NT2/D1 (cell line): ENCODE measurements around the gene TDRD9.

Experiments used
- SUZ12 ChIP-seq: IDR thresholded peaks from 2 replicates; pipeline ENCODE4 v1.6.1; 2011; ENCODE audit not compliant: insufficient read length, insufficient read depth; ENCODE audit errors: extremely low read depth
- YY1 ChIP-seq: IDR thresholded peaks from 2 replicates; pipeline ENCODE4 v1.6.1; 2011; ENCODE audit not compliant: insufficient read length, insufficient read depth

- TF ChIP-seq YY1 (no peak), SUZ12 (no peak)
Observed at GRCh38 chr14:104016873-104017650, 88.8 kb downstream of the TDRD9 start.
